Astrocyte of the spinal cord (primary cell): ENCODE results near the gene ARHGEF38.

Experiments
- DNase-seq: peaks from one replicate; pipeline ENCODE4 v3.0.0; 2011; ENCODE audit warnings: low read depth, low spot score
- H3K4me3 ChIP-seq: 2 replicates; pipeline ENCODE4 v1.5.1; 2011; ENCODE audit warnings: low read depth, mild to moderate bottlenecking, low read length, moderate library complexity
- in situ Hi-C: cut with HindIII; loops from 2 replicates; pipeline ENCODE4 v1.10.0; 2017; ENCODE audit warnings: low sequenced_read_pairs
- TF ChIP-seq, protein P1 (sequence below): IDR thresholded peaks from 2 replicates; pipeline ENCODE4 v1.5.1; 2012; ENCODE audit warnings: low read depth, mild to moderate bottlenecking, low read length, inconsistent platforms

The ARHGEF38 gene

DNA sequence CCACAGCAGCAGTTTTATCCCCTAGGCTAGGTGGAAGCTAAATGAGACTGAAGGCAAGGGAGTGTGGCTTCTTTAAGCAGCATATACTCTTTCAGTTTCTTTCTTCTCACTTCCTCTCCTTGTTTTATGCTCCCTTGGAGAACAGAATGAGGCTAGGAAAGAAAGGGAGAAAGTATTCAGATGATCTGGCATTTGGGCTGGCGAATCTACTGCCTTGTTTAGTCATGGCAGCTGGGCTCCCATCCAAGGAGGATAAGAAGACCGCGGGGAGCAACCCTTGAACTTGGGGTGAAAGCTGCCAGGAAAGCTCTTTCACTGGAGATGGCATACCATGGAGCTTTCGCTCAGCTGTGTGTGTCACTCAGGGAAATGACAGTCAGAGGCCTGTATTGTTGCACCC, 72.1 kb downstream of the ARHGEF38 start:
- DNase-seq, result peak; percentile 81
- TF ChIP-seq, protein P1, sequence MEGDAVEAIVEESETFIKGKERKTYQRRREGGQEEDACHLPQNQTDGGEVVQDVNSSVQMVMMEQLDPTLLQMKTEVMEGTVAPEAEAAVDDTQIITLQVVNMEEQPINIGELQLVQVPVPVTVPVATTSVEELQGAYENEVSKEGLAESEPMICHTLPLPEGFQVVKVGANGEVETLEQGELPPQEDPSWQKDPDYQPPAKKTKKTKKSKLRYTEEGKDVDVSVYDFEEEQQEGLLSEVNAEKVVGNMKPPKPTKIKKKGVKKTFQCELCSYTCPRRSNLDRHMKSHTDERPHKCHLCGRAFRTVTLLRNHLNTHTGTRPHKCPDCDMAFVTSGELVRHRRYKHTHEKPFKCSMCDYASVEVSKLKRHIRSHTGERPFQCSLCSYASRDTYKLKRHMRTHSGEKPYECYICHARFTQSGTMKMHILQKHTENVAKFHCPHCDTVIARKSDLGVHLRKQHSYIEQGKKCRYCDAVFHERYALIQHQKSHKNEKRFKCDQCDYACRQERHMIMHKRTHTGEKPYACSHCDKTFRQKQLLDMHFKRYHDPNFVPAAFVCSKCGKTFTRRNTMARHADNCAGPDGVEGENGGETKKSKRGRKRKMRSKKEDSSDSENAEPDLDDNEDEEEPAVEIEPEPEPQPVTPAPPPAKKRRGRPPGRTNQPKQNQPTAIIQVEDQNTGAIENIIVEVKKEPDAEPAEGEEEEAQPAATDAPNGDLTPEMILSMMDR, result no peak
- H3K4me3 ChIP-seq, result no peak overlapping the region
- in situ Hi-C loops, result no loop called here

DNA sequence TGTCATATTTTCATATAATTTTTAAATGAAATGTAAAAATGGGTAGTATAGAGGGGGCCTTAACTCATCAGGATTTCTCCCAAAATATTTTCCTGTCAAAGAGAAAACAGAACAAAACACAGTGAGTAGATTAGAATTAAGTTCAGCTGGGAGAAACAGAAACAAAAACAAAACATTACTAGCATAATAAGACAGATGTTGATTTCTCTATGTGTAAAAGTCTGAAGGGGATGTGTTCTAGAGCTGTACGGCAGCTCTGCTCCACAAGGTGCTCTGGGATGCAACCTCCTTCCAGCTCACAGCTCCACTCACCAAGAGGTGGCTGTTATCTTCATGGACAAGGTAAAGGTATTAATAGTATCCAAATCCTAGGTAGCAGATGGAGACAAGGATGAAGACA, 72.8 kb downstream of the ARHGEF38 start:
- TF ChIP-seq, protein P1, result no peak
- no peak overlapping the region for H3K4me3 ChIP-seq
- no peak for DNase-seq
- in situ Hi-C loops, result no loop called here

DNA sequence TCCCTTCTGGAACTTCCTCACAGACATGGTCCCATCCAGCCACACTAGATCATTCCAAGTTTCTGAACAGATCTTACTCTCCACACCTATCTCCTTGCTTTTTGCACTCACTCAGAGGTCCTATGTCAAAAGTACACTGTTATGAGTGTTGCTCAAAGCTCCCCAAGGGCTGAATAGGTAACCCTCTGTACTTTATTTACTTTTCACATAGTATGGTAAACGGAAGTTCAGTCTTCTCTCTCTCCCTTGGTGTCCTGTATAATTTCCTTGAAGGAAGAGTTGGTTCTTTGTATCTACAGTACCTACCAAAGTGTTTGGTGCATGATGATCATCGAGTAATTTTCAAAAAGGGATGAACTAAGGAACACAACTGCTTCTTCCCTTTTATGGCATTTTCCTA, 74.4 kb downstream of the ARHGEF38 start:
- TF ChIP-seq, protein P1, result no peak
- no peak for DNase-seq
- in situ Hi-C loops, result no loop called here
- no peak overlapping the region for H3K4me3 ChIP-seq

DNA sequence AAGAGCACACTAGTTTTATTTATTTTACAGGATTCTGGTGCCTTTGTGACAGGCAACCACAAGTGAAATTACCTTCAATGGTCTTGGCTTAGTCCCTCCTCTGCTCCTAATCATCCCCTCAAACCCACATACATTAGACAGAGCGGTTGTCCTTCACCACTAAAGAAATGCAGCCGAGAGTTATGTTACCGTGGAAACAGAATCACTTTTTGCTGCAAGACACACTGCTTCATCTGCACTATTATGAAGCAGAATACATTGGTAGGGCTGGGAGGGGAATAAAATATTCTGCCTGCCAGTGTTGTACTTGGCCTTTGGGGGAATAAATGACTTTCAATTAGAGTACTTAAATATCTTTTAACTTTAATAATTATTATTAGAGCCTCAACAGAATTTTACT, 75.2 kb downstream of the ARHGEF38 start:
- TF ChIP-seq, protein P1, result no peak
- in situ Hi-C loops, result no loop called here
- no peak for DNase-seq
- H3K4me3 ChIP-seq, result no peak overlapping the region

DNA sequence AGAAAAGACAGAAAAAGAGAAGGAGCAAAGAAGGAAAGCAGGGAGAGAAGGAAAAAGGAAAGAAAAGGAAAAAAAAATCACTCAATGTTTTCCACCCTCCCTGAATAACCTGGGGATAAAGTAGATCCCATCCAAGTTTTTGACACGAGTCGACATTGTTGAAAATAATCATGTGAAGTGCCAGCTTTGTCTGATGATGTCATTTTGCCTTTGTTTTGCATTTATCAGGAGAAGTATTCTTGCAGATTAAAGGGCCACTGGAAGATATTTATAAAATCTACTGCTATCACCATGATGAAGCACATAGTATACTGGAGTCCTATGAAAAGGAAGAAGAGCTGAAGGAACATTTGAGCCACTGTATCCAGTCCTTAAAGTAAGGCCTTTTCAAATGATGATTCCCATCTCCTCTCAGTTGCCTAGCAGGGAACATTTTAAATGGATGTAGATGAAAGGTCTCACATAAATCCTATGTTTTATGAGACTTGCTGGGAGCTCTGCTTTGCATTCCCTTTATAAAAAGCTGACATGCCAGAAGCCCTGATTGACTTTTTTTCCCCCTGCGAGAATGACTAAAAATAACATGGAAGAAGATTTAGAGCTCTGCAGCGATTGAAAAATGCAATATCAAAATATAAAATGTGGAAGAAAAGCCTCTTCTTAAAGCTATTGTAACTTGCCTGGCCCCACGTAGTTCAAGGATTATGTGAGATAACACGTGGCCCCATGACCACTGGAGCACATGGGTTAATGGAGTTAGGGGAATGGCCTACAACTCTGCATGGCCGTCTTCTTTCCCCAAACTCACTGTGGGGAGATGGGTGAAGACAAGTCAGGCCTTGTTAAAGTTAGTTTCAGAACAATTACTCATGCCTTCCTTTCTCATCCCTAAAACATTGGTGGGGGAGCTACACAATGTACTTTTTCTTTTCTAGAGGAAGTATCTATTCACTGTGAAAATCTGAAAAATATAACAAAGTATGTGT, 78.5 kb downstream of the ARHGEF38 start:
- no peak for DNase-seq
- TF ChIP-seq, protein P1, result no peak
- in situ Hi-C loops, result no loop called here
- no peak overlapping the region for H3K4me3 ChIP-seq

DNA sequence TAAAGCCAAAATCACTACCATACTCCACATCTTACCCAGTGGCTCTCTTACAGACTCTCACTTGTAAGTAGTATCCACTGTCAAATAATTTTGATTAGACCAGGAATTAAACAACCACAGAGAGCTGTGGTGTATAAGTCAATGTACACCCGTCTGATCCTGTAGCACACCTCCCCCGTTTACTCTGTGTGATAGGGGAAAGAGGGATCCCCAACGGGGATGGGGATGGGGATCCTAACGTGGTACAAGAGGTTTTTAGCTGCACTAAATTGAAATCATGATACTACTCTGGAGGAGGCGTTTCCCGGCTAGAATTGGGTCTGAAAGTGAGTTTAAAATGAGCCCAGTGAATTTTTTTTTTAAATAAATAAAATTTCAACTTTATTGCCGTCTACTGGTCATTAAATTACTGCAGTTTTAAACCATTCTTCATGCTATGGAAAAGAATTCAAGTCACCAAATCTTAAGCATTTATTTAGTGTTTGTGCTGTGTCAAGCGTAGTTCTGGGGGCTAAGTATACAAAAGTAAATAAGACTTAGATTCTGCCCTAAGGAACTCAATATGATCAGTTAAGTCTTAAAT, 79.5 kb downstream of the ARHGEF38 start:
- DNase-seq, result no peak
- in situ Hi-C loops, result no loop called here
- no peak overlapping the region for H3K4me3 ChIP-seq
- TF ChIP-seq, protein P1, result peak; percentile 26
